HG03342 (cell line): ENCODE measurements around the gene NTHL1.
"Not testable (repeated sequence)": the region's sequence is repeated elsewhere in the genome, so short reads cannot be mapped to it uniquely, and the experiment has no call there.

ENCODE experiments used
- ATAC-seq: cut with Tn5 transposase; IDR thresholded peaks from one replicate; pipeline ENCODE4 v1.9.1; 2021; ENCODE audit warnings: mild to moderate bottlenecking, moderate library complexity; ENCODE audit not compliant: unreplicated experiment

NTHL1 gene

GRCh38 chr16:2042986-2043666, 4.5 kb downstream of the NTHL1 start:
- ATAC-seq: no peak

GRCh38 chr16:2042171-2042985, 5.3 kb downstream of the NTHL1 start:
- ATAC-seq: no peak

GRCh38 chr16:2040787-2041522, 6.7 kb downstream of the NTHL1 start:
- ATAC-seq: no peak

DNA sequence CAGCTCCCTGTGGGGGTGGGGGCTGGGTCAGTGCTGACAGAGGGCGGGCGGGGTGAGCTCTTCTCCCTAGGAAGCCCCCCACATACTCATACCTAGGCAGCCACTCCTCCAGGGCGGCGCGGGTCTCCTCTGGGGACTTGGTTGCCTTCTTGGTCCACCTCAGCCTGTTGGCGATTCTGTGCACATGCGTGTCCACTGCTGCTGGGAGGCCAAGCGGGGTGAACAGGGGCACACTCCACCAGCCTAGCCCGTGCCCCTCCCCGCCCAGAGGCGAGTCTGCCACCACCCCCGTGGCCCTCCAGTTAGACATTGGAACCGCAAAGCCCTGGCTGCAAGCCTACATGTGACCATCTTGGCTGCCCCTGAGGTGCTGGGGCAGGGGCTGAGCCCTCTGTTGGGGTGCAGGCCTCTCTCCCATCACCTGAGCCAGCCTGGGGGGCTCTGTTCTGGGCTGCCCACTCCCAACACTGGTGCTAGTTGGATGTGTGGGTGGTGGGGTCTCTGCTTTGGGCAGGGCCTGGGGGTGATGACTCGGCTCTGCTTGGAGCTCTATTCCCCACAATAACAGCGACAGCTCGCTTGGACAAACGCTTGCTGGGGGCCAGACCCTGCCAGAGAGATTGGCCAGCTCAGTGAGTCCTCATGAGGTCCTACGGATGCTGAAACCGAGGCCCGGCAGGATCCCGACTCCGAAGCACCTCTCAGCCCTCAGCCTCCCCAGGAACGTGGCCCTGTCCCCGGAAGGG, 7.4 kb downstream of the NTHL1 start:
- ATAC-seq: no peak

DNA sequence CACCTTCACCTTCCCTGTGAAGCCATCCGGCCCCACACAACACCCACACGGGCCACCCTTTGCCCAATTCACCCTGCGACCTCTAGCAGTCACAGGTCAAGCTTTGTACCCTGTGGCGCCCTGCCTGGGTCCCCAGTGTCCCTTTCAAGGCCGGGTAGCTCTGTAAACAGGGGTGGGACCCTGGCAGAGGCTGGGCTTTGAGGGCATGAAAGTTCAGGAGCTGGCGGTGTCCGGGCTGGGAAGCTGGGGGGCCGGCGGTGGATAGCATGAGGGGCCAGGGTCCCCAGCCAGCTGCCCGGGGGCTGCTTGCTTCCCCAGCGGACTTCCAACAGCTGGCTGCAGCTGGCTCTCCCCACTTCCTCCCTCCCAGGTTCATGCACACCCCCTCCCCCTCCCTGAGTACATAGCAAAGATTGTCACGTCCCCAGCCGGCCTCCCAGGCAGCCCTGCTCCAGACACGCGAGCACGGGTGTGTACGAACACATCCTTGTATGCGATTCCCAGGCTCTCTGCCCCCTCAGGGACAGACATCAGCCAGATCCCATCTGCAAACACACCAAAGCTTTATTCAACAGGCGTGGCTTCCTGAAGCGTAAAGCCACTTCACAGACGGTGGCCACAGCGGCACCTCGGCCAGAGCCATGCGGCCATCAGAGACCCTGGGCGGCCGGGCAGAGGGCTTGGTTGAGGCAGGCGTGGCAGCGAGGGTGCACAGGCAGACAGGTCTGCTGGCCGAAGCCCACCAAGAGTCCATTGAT, 8.2 kb downstream of the NTHL1 start:
- ATAC-seq: no peak

DNA sequence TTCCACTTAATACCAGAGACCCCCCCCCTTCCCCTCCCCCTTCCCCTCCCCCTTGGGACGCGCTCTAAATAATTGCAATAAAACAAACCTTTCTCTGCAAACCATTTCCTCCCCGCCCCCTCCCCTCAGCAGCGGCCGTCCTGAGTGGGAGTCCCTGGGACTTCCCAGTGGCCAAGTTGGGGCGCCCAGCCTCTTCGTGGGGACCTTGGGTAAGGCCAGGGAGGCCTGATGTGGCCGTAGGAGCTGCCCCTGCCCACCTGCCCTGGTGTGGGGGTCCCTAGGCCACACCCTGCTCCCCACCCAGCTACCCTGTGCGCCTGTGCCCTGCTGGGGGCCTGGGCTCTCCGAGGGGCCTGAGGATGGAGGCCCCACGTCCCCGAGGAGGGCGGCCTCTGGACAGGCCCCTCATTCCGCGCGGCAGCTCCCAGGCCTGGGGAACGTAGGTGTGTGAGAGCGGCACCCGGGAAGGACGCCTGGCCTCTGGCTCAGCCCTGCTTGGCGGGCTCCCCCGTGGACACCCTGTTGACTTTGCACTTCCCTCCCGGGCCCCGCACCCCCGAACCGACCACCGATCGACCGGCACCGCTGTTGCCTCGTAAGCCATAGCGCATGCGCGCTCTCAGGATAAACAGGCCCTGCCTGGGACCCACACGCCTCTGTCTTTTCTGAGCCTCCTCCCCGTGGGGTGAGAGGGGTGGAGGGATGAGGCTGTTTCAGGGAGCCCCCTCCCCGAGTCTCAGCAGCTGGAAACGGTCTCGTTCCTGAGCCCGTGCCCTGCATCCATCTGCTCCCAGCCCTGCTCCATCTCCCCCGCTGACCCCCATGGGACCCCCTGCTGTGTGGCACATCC, 9.0 kb downstream of the NTHL1 start:
- no peak for ATAC-seq

GRCh38 chr16:2037647-2038381, 9.8 kb downstream of the NTHL1 start:
- no peak for ATAC-seq

DNA sequence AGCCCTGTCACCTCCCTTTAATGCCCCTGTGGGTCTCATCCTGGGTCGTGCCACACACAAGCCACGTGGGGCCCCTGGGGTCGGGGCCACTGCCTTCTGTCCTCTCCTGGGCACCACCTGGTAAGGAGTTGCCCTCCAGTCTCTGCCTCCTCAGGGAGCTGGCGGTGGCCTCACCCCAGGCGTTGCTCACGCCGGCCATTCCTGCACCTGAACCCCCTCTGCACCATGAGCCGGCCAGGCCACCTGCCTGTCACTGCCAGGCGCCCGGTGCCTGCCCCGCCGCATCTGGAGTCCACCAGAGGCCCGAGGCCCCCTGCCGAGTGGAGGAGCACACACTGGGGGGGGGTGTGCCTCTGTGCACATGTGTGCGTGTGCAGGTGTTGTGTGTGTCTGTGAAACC, 10.5 kb downstream of the NTHL1 start:
- ATAC-seq: no peak

DNA sequence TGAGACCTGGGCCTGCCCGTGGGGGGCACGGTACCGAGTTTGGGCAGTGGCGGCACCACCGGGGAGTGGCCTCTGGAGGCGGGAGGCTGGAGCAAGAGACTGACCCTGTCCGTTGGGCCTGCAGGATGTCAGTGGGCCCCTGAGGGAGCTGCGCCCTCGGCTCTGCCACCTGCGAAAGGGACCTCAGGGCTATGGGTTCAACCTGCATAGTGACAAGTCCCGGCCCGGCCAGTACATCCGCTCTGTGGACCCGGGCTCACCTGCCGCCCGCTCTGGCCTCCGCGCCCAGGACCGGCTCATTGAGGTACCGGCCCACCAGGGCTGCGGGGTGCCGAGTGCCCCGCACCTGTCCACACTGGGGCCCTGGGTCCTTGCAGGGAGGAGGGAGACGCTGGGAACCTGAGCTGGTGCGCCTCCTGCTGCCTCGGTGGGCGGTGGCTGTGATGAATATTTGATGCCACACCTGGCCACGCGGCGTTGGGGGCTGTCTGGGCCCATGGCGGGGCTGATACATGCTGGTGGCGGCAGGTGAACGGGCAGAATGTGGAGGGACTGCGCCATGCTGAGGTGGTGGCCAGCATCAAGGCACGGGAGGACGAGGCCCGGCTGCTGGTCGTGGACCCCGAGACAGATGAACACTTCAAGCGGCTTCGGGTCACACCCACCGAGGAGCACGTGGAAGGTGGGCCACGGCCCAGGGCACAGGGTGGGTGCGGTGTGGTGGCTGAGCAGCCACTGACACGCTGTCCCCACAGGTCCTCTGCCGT, 11.3 kb downstream of the NTHL1 start:
- no peak for ATAC-seq

DNA sequence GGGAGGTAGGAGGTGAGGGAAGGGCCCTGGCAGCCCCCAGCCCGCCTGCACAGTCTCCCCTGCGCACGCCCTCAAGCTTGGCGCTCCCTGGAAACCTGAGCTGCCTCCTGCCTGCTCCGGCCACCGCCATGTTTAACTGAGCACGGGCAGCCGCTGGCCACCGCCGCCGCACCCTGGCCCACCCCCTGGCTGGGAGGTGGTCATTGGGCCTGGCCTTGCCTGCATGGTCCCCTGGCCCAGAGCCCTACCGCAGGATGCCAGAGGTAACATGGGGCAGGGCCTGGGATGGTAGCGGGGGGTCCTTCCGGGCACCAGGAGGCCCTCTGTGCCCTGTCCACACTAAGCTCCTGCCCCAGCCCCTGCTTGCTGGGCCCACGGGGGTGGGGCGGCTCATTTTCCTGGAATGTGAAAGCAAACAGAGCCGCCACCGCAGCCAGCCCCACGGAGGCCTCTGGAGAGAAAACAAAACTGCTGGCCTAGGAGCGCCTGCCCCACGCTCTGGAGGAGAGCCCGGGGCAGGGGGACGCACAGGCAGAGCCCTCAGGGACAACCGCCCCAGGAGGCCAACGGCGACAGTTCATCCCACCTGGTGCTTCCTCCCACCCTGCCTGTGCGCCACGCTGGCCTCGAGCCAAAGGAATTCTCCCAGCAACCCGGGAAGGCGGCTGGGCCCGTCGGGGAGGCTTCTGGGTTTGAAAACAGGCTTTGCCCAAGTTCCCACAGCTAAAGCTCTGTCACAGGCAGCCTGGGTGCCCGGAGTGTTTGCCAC, 12.0 kb downstream of the NTHL1 start:
- no peak for ATAC-seq

DNA sequence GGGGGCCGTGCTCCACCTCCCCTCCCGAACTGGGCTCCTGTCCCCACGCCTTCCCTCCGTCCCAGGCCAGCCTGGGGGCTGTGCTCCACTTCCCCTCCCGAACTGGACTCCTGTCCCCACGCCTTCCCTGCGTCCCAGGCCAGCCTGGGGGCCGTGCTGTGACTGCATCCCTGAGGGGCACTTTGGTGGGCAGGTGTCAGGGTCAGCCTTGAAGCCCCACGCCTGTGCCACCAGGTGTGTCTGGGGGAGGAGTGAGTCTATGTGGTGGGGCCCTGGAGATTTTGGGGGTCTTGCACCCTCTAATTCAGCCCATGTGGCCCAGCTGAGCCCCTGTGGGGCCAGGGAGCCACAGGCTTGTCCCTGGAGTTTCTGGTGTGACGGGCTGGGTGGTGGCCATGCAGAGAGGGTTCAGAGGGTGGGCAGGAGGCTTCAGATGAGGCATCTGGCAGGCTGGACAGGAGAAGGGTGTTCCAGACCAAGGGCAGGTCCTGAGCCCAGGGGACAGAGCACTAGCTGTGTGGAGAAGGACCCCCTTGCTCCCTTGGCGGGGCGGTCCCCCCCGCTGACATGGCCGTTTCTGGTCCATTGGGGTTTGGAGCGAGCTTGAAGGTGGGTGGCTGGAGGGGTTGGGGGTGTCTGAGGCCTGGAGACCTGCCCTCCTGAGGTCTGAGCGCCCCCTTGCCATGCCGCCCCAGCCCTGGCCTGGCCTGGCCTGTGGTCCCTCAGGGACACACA, 12.8 kb downstream of the NTHL1 start:
- no peak for ATAC-seq

DNA sequence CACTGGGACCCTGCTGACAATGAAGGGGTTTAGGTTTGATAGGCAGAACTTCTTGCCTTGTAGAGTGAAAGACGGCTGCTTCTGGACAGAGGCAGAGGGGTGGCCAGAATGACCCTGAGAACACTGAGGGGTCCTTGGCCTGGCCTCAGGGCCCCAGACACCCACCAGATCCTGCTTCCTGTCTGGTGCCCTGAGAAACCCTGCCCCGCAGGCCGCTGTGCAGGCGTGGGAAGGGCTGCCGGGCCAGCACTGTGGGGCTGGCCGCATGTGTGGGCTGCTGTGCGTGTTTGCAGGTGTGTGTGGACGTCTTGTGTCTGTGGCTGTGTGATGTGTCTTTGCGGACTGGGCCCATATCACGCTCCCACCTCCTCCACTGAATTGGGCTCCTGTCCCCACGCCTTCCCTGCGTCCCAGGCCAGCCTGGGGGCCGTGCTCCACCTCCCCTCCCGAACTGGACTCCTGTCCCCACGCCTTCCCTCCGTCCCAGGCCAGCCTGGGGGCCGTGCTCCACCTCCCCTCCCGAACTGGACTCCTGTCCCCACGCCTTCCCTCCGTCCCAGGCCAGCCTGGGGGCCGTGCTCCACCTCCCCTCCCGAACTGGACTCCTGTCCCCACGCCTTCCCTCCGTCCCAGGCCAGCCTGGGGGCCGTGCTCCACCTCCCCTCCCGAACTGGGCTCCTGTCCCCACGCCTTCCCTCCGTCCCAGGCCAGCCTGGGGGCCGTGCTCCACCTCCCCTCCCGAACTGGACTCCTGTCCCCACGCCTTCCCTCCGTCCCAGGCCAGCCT, 13.5 kb downstream of the NTHL1 start:
- ATAC-seq: not testable (repeated sequence)

DNA sequence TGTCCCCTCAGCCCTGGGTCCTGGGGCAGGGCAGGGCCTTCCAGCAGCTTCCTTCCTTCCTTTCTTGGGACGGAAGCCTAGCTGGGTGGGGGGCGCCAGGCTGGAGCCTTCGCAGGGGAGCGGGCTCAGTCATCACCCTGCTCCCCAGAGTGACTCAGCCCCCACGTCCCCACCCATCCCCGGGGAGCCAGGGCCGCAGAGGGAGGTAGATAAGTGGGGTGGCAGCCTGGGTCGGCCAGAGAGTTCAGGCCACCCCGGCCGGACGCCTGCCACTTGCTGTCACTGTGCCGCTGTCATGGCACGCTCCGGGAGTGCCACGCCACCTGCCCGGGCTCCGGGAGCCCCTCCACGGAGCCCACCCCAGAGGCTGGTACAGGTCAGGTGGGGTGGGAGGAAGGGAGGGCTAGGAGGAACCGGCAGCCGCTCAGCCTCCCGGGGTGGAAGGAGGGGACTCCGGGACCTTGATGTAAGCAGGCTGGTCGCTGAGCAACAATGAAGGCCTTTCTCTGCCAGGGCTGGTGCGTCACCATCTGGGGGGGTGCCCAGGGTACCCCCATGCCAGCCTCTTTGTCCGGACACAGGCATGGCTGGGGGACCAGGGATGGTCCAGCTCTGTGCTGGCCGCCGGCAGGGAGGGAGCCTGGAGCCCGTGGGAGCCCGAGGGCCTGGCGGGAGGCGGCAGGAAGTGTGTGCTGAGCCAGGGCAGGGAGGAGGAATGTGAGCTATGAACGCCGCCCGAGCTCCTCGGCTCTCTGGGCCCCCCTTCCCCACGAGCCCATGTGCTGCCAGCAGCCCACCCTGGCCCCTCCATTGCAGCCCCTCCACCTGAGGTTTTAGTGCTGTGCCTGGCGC, 14.4 kb downstream of the NTHL1 start:
- ATAC-seq: no peak

GRCh38 chr16:2032285-2033056, 15.2 kb downstream of the NTHL1 start:
- ATAC-seq: no peak
